MCF 10A (cell line): ENCODE measurements around the gene SCARB1. TPM values are rescaled to one million over a fixed set of nuclear protein-coding genes. Genes with fewer than 3 reads are reported as not detected.

Experiments used
- BruUV-seq: library from RNA; stranded (reverse); fragments of 400-500 nt; replicated peaks from 2 replicates; lab custom pipeline; 2021; lab: Mats Ljungman, UMichigan
- CTCF ChIA-PET: fragments of 300-600 bp; sonication (Branson Sonifier 250); formaldehyde crosslinking; extraction: SDS; loops from one replicate; lab custom pipeline; 2021; ENCODE audit warnings: antibody characterized with exemption, inconsistent platforms; lab: Yijun Ruan, JAX
- POLR2A ChIA-PET: fragments of 300-600, 350-650 bp; sonication (Branson Sonifier 250); formaldehyde crosslinking; extraction: SDS; loops from one replicate; lab custom pipeline; 2020; ENCODE audit warnings: antibody characterized with exemption, inconsistent platforms; lab: Yijun Ruan, JAX
- DNase-seq: peaks from one replicate; pipeline ENCODE4 v3.0.0-alpha.2; 2018; ENCODE audit not compliant: unreplicated experiment
- H3K27ac Mint-ChIP-seq: one replicate; pipeline ENCODE4 v1.8.0; 2022; ENCODE audit warnings: mild to moderate bottlenecking, low read depth, mixed read lengths; ENCODE audit not compliant: unreplicated experiment
- H3K27me3 Mint-ChIP-seq: one replicate; pipeline ENCODE4 v1.8.0; 2022; ENCODE audit warnings: mixed read lengths; ENCODE audit not compliant: insufficient read depth, unreplicated experiment
- H3K36me3 Mint-ChIP-seq: one replicate; pipeline ENCODE4 v1.8.0; 2022; ENCODE audit warnings: mild to moderate bottlenecking, moderate library complexity, mixed read lengths; ENCODE audit not compliant: insufficient read depth, unreplicated experiment
- H3K4me1 Mint-ChIP-seq: one replicate; pipeline ENCODE4 v1.8.0; 2022; ENCODE audit warnings: mixed read lengths; ENCODE audit not compliant: insufficient read depth, unreplicated experiment
- H3K4me3 Mint-ChIP-seq: one replicate; pipeline ENCODE4 v1.8.0; 2022; ENCODE audit warnings: mild to moderate bottlenecking, moderate library complexity, mixed read lengths; ENCODE audit not compliant: unreplicated experiment
- H3K9me3 Mint-ChIP-seq: one replicate; pipeline ENCODE4 v1.8.0; 2022; ENCODE audit warnings: mixed read lengths; ENCODE audit not compliant: unreplicated experiment
- CTCF ChIP-seq: fragments of 200-600 bp; IDR thresholded peaks from one replicate; pipeline ENCODE4 v1.8.0; 2022; ENCODE audit warnings: antibody characterized with exemption, mild to moderate bottlenecking; ENCODE audit not compliant: unreplicated experiment
- intact Hi-C: fragments of 100-400 bp; cut with micrococcal nuclease; formaldehyde crosslinking; loops from 2 replicates; pipeline ENCODE4 v1.14.1; 2022
- total RNA-seq: library from RNA; stranded (reverse); gene quantifications from 2 replicates; pipeline ENCODE4 v1.2.3, GENCODE V29; 2022

The SCARB1 gene
- total RNA-seq, 1 experiment from 2014 or later, result 71.0 TPM

- Mint-ChIP-seq H3K27me3 (no peaks in the 10 kb centered on the region), H3K4me3 (no peak overlapping the region), H3K27ac (no peak overlapping the region), H3K36me3 (no peaks in the 10 kb centered on the region), H3K4me1 (peaks cover 26% of the 10 kb centered on the region), H3K9me3 (peaks cover 9% of the 10 kb centered on the region)
- intact Hi-C loops, result loop anchor here (5.0 to 10.0 kb wide), 2 partner anchors 79 to 376 kb away; no protein-coding TSS in a partner anchor
- no peak for DNase-seq
- ChIA-PET CTCF (interaction anchor here (0.6 to 2.2 kb wide), 5 partner anchors 8 to 256 kb away, joined by 3 to 6 read pairs (median 4); no protein-coding TSS in a partner anchor), POLR2A (no interaction called here)
- BruUV-seq, result no TSS peak
- no peak for TF ChIP-seq CTCF
Observed at GRCh38 chr12:124761056-124761455, 102.6 kb downstream of the SCARB1 start.

- intact Hi-C loops, result loop anchor here (5.0 to 10.0 kb wide), 2 partner anchors 78 to 376 kb away; no protein-coding TSS in a partner anchor
- no peak overlapping the region for H3K4me3 Mint-ChIP-seq
- no TSS peak for BruUV-seq
- POLR2A ChIA-PET, result no interaction called here
- H3K4me1 Mint-ChIP-seq, result peaks cover 27% of the 10 kb centered on the region
- H3K9me3 Mint-ChIP-seq, result peaks cover 9% of the 10 kb centered on the region
- TF ChIP-seq CTCF, result no peak
- no peak for DNase-seq
- peak overlapping the region; percentile 68 for H3K27ac Mint-ChIP-seq
- no peaks in the 10 kb centered on the region for H3K36me3 Mint-ChIP-seq
- no peaks in the 10 kb centered on the region for H3K27me3 Mint-ChIP-seq
- CTCF ChIA-PET, result interaction anchor here (0.6 to 2.2 kb wide), 5 partner anchors 8 to 251 kb away, joined by 3 to 6 read pairs (median 4); no protein-coding TSS in a partner anchor
Observed at GRCh38 chr12:124760560-124760959, 103.1 kb downstream of the SCARB1 start.

- no TSS peak for BruUV-seq
- peak overlapping the region; percentile 68 for H3K27ac Mint-ChIP-seq
- no peak for DNase-seq
- H3K4me3 Mint-ChIP-seq, result no peak overlapping the region
- peaks cover 9% of the 10 kb centered on the region for H3K9me3 Mint-ChIP-seq
- ChIA-PET CTCF (interaction anchor here (0.7 to 0.8 kb wide), 3 partner anchors 126 to 765 kb away, joined by 3 to 4 read pairs (median 4); no protein-coding TSS in a partner anchor), POLR2A (interaction anchor here (0.7 kb wide), 1 partner anchor 199 kb away, joined by 3 read pairs; no protein-coding TSS in a partner anchor)
- H3K27me3 Mint-ChIP-seq, result no peaks in the 10 kb centered on the region
- H3K4me1 Mint-ChIP-seq, result peaks cover 28% of the 10 kb centered on the region
- intact Hi-C loops, result loop anchor here (5.0 to 10.0 kb wide), 2 partner anchors 78 to 375 kb away; no protein-coding TSS in a partner anchor
- H3K36me3 Mint-ChIP-seq, result peaks cover 5% of the 10 kb centered on the region
- no peak for TF ChIP-seq CTCF
Observed at GRCh38 chr12:124759841-124760503, 103.7 kb downstream of the SCARB1 start.
